Measurements from ENCODE around the gene AKNA.

DNA sequence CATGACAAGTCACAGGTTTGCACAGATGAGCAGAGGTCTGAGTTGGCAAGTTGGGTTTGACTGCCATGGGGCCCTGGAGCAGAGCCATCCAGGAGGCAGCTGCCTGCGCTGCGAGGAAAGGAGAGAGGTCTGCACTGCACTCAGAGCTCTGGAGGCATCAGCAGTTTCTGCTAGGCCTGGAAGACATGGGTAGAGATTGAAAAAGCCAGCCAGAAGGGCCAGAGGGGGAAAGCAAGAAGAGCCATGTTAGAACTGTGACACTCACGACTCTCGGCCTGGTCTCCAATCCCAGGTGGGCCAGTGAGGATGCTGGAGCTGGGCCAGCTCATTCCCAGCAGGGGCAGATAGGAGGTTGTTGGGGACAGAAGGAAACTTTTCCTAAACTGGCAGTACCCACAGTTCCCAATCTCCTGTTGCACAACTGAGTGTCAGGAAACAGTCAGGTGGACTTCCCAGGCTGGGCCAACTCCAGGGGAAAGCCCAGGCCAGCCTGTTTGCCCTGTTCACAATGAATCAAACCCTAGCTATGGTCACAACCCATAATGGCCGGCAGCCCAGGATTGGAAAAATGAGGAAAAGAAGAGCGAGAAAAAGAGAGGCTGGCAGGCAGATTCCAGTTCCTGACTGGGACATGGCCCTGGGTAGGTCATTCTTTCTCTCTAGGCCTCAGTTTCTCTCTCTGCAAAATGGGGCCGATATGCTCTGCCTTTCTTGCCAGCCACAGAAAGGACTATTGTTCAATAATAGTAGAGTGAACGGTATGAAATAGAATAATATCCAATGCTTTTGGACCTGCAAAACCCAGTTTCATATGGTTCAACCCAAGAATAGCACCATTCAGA is 72.7 kb downstream of the AKNA start:
- TF ChIP-seq, protein P1, sequence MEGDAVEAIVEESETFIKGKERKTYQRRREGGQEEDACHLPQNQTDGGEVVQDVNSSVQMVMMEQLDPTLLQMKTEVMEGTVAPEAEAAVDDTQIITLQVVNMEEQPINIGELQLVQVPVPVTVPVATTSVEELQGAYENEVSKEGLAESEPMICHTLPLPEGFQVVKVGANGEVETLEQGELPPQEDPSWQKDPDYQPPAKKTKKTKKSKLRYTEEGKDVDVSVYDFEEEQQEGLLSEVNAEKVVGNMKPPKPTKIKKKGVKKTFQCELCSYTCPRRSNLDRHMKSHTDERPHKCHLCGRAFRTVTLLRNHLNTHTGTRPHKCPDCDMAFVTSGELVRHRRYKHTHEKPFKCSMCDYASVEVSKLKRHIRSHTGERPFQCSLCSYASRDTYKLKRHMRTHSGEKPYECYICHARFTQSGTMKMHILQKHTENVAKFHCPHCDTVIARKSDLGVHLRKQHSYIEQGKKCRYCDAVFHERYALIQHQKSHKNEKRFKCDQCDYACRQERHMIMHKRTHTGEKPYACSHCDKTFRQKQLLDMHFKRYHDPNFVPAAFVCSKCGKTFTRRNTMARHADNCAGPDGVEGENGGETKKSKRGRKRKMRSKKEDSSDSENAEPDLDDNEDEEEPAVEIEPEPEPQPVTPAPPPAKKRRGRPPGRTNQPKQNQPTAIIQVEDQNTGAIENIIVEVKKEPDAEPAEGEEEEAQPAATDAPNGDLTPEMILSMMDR (IDR thresholded peaks at IDR 0.05): no peak
- no peak for TF ChIP-seq POLR2AphosphoS5 (IDR thresholded peaks at IDR 0.05; ENCODE audit: insufficient read depth in 1 of 2, low read depth in 1 of 2)

Data from vagina (tissue), 2 donors.